SK-MEL-5 (cell line): Measurements from ENCODE around the gene ITPRID2. TPM values are rescaled to one million over a fixed set of nuclear protein-coding genes. Genes with fewer than 3 reads are reported as not detected.

Experiments
- DNase-seq: peaks from one replicate; pipeline ENCODE4 v3.0.0-alpha.2; 2016; ENCODE audit warnings: low read depth, low spot score
- in situ Hi-C: cut with HindIII; loops from 2 replicates; pipeline ENCODE4 v1.10.0; 2016; ENCODE audit warnings: low sequenced_read_pairs, high pct_unique_total_duplicates, low pct_unique_long_range_greater_than_20kb
- total RNA-seq: library from RNA; depleted of rRNA; stranded (reverse); fragments of >200 nt; shearing (Covaris generic); gene quantifications from 2 replicates; pipeline ENCODE4 v1.2.3, GENCODE V29; 2014

ITPRID2 gene
- total RNA-seq, 1 experiment from 2014 or later: 112 TPM

GRCh38 chr2:181904022-181904632 lies 12.6 kb downstream of the ITPRID2 start:
- in situ Hi-C loops: no loop called here

DNA sequence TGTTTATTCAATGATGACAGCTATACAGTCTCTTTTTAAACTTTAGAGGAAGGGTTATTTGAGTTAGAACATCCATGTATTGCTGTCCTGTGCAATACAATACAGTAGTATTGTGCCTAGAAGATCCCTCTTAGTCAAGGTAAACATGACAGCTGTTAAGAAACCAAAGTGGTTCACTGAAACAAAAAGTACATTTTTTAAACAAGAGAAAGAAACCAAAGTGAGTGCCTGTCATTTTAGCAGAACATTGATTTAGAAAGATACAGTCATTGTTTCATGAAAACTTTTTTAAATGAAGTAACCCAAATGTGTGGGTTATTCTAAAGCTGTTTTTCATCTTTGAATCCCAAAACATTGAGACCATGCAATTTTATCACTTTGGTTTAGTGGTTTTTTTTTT lies 15.5 kb downstream of the ITPRID2 start:
- no peak for DNase-seq
- in situ Hi-C loops: no loop called here

More at GRCh38 chr2:181904022-181904632, 12.6 kb downstream of the ITPRID2 start:
- DNase-seq: peak; percentile 60

GRCh38 chr2:181907635-181908034 lies 16.1 kb downstream of the ITPRID2 start:
- in situ Hi-C loops: no loop called here

GRCh38 chr2:181910028-181910831 lies 18.7 kb downstream of the ITPRID2 start:
- DNase-seq: no peak
- in situ Hi-C loops: no loop called here

More at GRCh38 chr2:181907635-181908034, 16.1 kb downstream of the ITPRID2 start:
- no peak for DNase-seq

DNA sequence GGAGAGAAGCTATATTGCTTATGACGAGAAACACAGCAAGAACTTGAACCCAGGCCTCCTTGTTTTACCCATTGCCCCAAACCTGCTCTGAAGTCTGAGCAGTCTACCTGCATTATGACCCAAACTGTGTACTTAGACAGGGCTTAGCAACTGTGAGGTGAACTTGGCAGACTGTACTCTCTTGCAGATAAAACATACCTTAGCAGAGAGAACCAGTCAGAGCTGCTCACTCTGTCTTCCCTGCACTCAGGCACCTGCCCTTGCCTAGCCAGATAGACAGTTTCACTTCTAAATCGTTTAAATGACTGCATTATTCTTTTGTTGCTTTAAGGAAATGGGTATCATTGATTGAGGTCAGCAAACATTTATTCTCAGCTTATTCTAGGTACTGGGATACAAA lies 20.3 kb downstream of the ITPRID2 start:
- no peak for DNase-seq
- in situ Hi-C loops: no loop called here

DNA sequence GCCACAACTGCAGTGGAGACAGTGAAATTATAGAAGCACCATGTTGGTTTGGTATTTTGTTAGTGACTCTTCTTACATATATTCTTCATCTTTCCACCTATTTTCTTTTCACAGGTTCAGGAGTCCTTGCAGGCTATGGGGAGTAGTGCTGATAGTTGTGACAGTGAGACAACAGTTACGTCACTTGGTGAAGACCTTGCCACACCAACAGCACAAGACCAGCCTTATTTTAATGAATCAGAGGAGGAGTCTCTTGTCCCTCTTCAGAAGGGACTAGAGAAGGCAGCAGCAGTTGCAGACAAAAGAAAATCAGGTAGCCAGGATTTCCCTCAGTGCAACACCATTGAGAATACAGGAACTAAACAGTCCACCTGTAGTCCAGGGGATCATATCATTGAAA lies 23.6 kb downstream of the ITPRID2 start:
- DNase-seq: no peak
- in situ Hi-C loops: no loop called here

- DNase-seq: peak; percentile 38
- in situ Hi-C loops: no loop called here
Observed at GRCh38 chr2:181916726-181917718, 25.5 kb downstream of the ITPRID2 start.

GRCh38 chr2:181918188-181918587 lies 26.7 kb downstream of the ITPRID2 start:
- in situ Hi-C loops: no loop called here
- DNase-seq: no peak

DNA sequence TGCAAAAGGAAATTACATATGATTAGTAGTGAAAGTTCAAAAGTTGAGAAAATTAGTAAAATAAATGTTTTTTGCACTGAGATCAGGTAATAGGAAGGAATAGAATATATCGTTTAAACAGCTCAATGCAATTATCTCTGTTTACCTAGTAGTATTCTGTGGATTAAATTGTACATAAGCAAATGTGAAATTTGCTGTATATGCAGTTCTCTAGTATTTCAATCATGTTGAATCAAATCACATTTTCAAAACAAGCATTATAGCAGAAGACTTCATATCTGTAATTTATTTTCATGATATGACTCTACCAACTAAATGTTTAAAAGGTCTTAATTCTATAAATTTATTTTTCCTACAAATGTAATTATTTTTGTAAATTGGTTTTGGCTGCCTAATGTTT lies 31.6 kb downstream of the ITPRID2 start:
- in situ Hi-C loops: no loop called here
- no peak for DNase-seq

GRCh38 chr2:181924336-181924735 lies 32.8 kb downstream of the ITPRID2 start:
- in situ Hi-C loops: no loop called here

DNA sequence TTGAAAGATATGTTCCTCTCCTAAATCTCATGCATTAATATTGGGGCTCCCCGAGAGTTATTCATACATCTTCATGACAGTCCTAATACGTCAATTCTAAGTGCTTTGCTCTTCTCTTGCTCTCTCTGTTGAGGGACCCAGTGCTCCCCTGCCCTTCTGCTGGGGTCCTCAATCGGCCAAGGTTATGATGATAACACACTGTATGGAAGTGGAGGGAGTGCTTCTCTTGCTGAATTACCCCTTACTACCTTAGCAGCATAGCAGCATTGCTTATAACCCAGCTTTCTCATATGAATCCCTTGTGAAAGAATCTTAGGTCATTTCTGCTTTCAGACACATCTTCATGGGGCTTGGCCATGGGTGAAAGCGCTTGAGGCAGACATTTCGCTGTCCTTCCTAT lies 43.2 kb downstream of the ITPRID2 start:
- DNase-seq: no peak
- in situ Hi-C loops: no loop called here

More at GRCh38 chr2:181924336-181924735, 32.8 kb downstream of the ITPRID2 start:
- DNase-seq: no peak

- no peak for DNase-seq
- in situ Hi-C loops: no loop called here
Observed at GRCh38 chr2:181937473-181937872, 45.9 kb downstream of the ITPRID2 start.

DNA sequence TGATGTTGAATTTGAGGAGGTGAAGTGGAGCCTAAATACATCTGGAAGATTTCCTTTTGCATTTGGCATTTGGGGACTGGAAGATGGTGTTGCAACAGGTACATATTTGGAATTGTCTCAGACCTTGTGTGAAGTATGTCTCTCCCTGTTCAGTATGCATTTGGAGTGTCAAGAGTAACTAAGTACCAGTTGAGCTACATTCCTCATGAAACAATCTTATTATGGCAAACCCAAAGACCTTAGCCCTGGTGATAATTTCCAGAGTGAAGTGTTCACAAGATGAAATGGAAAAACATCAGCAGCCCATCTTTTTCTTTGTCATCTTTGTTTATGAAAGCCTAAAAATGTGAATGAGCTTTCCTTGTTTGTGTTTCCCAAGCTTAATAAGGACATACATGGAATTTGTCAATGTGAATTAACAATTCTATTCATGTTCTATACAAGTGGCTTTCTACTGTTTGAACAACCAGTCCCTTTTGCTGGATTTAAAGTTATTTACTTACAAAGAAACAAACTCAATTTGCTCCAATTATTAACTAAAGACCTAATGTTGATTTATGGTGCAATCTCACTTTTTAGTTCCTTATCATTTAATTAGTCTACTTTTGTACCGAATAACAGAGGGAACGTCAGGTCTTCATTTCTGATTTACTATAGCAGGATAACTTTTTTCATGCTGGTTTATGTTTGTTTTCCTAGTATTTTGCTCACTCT lies 52.0 kb downstream of the ITPRID2 start:
- in situ Hi-C loops: no loop called here
- no peak for DNase-seq

- in situ Hi-C loops: no loop called here
- peak; percentile 83 for DNase-seq
Observed at GRCh38 chr2:181944164-181944913, 52.8 kb downstream of the ITPRID2 start.

- in situ Hi-C loops: no loop called here
- DNase-seq: no peak
Observed at GRCh38 chr2:181944914-181945291, 53.4 kb downstream of the ITPRID2 start.

GRCh38 chr2:181946444-181947127 lies 55.1 kb downstream of the ITPRID2 start:
- in situ Hi-C loops: no loop called here
- no peak for DNase-seq
